Vagina (tissue), 2 donors: ENCODE data around the gene SERPING1.

Source experiments
- POLR2A ChIP-seq, 2 donors: fragments of 450-650 bp; IDR thresholded peaks; one replicate each; pipeline ENCODE4 v1.6.1; 2017; ENCODE audit warnings: antibody characterized with exemption in 2 of 2, mild to moderate bottlenecking in 2 of 2, moderate library complexity in 2 of 2
- TF ChIP-seq, protein P1 (sequence below), 3 experiments: fragments of 450-650 bp in 2 of 3; fragments of 200-600 bp in 1 of 3; sonication (generic) in 1 of 3; IDR thresholded peaks; one replicate each; pipeline ENCODE4 v1.5.1; 2017 to 2019; ENCODE audit warnings: antibody characterized with exemption in 3 of 3, mild to moderate bottlenecking in 2 of 3, moderate library complexity in 2 of 3

DNA sequence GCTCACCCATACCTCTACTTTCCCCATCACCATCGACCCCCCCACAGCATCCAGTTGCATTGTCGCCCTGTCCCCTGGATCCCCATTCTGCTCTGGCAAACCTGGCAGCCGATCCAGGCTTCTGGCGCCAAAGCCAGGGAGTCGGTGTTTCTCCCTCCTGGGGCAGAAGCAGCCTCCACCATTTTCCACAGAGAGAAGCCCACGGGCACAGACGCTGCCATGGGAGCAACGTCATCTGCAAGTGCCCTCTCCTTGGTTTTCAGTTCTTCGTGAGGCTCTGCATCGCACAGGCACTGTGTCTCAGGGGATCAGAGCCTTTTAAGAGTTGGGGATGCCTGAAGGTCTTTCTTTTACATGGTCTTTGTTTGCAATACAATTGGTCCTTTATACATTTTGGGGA, 49.9 kb downstream of the SERPING1 start:
- TF ChIP-seq POLR2A (IDR thresholded peaks at IDR 0.05): no peak
- TF ChIP-seq, protein P1, sequence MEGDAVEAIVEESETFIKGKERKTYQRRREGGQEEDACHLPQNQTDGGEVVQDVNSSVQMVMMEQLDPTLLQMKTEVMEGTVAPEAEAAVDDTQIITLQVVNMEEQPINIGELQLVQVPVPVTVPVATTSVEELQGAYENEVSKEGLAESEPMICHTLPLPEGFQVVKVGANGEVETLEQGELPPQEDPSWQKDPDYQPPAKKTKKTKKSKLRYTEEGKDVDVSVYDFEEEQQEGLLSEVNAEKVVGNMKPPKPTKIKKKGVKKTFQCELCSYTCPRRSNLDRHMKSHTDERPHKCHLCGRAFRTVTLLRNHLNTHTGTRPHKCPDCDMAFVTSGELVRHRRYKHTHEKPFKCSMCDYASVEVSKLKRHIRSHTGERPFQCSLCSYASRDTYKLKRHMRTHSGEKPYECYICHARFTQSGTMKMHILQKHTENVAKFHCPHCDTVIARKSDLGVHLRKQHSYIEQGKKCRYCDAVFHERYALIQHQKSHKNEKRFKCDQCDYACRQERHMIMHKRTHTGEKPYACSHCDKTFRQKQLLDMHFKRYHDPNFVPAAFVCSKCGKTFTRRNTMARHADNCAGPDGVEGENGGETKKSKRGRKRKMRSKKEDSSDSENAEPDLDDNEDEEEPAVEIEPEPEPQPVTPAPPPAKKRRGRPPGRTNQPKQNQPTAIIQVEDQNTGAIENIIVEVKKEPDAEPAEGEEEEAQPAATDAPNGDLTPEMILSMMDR (IDR thresholded peaks at IDR 0.05): no peak
